Natural killer cell (primary cell): ENCODE results near the gene PCCA. TPM values are rescaled to one million over a fixed set of nuclear protein-coding genes. Genes with fewer than 3 reads are reported as not detected.

ENCODE experiments used
- ATAC-seq, 3 donors: fragments of 150-1000 bp in 2 of 3; fragments of 200-7000 bp in 1 of 3; cut with Tn5 transposase; 1 replicate in 1 of 3; 2 replicates in 2 of 3; pipeline ENCODE4 v1.10.0; 2021; ENCODE audit warnings: mild to moderate bottlenecking in 2 of 3, moderate library complexity in 2 of 3
- DNase-seq, 2 donors: peaks; one replicate each; pipeline versions ENCODE4 v3.0.0 to v3.0.0-alpha.2; 2013 to 2021; ENCODE audit warnings: mixed read lengths in 1 of 2
- H3K27ac ChIP-seq: one replicate; pipeline ENCODE4 v1.5.1; 2013; ENCODE audit warnings: mild to moderate bottlenecking, low read length
- H3K27me3 ChIP-seq: one replicate; pipeline ENCODE4 v1.6.1; 2013; ENCODE audit warnings: low read length; ENCODE audit not compliant: control insufficient read depth, insufficient read depth
- H3K36me3 ChIP-seq: one replicate; pipeline ENCODE4 v1.6.1; 2013; ENCODE audit warnings: low read length; ENCODE audit not compliant: control insufficient read depth, insufficient read depth
- H3K4me1 ChIP-seq: one replicate; pipeline ENCODE4 v1.6.1; 2013; ENCODE audit warnings: low read length; ENCODE audit not compliant: control insufficient read depth, insufficient read depth
- H3K4me3 ChIP-seq: one replicate; pipeline ENCODE4 v1.5.1; 2013; ENCODE audit warnings: low read length
- H3K9me3 ChIP-seq: one replicate; pipeline ENCODE4 v1.6.1; 2013; ENCODE audit warnings: low read length; ENCODE audit not compliant: control insufficient read depth, insufficient read depth
- H3K27ac Mint-ChIP-seq, 2 donors: one replicate each; pipeline ENCODE4 v1.8.0; 2022; ENCODE audit warnings: mild to moderate bottlenecking in 2 of 2, mixed read lengths in 2 of 2, moderate library complexity in 1 of 2
- H3K27me3 Mint-ChIP-seq, 2 donors: one replicate each; pipeline ENCODE4 v1.8.0; 2022; ENCODE audit warnings: low read depth in 2 of 2, mixed read lengths in 2 of 2
- H3K36me3 Mint-ChIP-seq: one replicate; pipeline ENCODE4 v1.8.0; 2022; ENCODE audit warnings: mixed read lengths
- H3K4me1 Mint-ChIP-seq, 2 donors: one replicate each; pipeline ENCODE4 v1.8.0; 2022; ENCODE audit warnings: mixed read lengths in 2 of 2
- H3K4me3 Mint-ChIP-seq: one replicate; pipeline ENCODE4 v1.8.0; 2022; ENCODE audit warnings: mild to moderate bottlenecking, moderate library complexity, mixed read lengths
- H3K9me3 Mint-ChIP-seq, 2 donors: one replicate each; pipeline ENCODE4 v1.8.0; 2022; ENCODE audit warnings: mixed read lengths in 2 of 2
- CTCF ChIP-seq: fragments of 200-600 bp; IDR thresholded peaks from one replicate; pipeline ENCODE4 v1.8.0; 2022; ENCODE audit warnings: antibody characterized with exemption
- WGBS: methylation state at CpG from one replicate; pipeline ENCODE4 v1.1.7; 2013; ENCODE audit warnings: missing lambda C conversion rate; ENCODE audit not compliant: insufficient coverage; 5-methylcytosine and 5-hydroxymethylcytosine counted together
- intact Hi-C: fragments of 100-400 bp; cut with micrococcal nuclease; formaldehyde crosslinking; loops from one replicate; pipeline ENCODE4 v1.14.2; 2022
- total RNA-seq, 4 donors: library from RNA; stranded (reverse); fragments of 120-200 nt in 1 of 4; gene quantifications; one replicate each; pipeline versions ENCODE4 v1.2.3 to v1.2.4, GENCODE V29; 2013 to 2022

PCCA gene
- total RNA-seq, 3 donors from 2014 or later (not counting 1 experiment from before 2014, with no cell fraction given): 25.5 to 28.5 (median 28.2) TPM

GRCh38 chr13:100131863-100132574 is 43.1 kb downstream of the PCCA start:
- WGBS: 69% methylated on average over 3 of the region's 3 CpGs
- H3K27me3 ChIP-seq: no peaks in the 10 kb centered on the region
- H3K4me3 Mint-ChIP-seq: no peak overlapping the region
- no peak overlapping the region for H3K27ac ChIP-seq
- TF ChIP-seq CTCF: no peak
- peaks cover 16 to 21% of the 10 kb centered on the region in 2 donors for H3K4me1 Mint-ChIP-seq
- no peaks in the 10 kb centered on the region for H3K36me3 Mint-ChIP-seq
- DNase-seq (no peak), ATAC-seq (peak in 2 of 3 donors; percentile 31 to 36)
- H3K36me3 ChIP-seq: no peaks in the 10 kb centered on the region
- intact Hi-C loops: no loop called here
- no peak overlapping the region for H3K27ac Mint-ChIP-seq
- H3K27me3 Mint-ChIP-seq: no peaks in the 10 kb centered on the region
- H3K4me1 ChIP-seq: peaks cover 8% of the 10 kb centered on the region
- H3K4me3 ChIP-seq: no peak overlapping the region
- H3K9me3 Mint-ChIP-seq: no peaks in the 10 kb centered on the region
- H3K9me3 ChIP-seq: no peaks in the 10 kb centered on the region

- no peak for TF ChIP-seq CTCF
- no peak for ATAC-seq
- DNase-seq: no peak
- Mint-ChIP-seq H3K36me3 (no peaks in the 10 kb centered on the region), H3K27ac (no peak overlapping the region), H3K4me3 (no peak overlapping the region), H3K9me3 (no peaks in the 10 kb centered on the region), H3K27me3 (no peaks in the 10 kb centered on the region), H3K4me1 (peaks cover 24 to 27% of the 10 kb centered on the region in 2 donors)
- no CpG with 5 or more reads among the region's 1 CpG for WGBS
- intact Hi-C loops: no loop called here
- Histone ChIP-seq H3K27me3 (no peaks in the 10 kb centered on the region), H3K36me3 (peaks cover 2% of the 10 kb centered on the region), H3K4me3 (no peak overlapping the region), H3K27ac (no peak overlapping the region), H3K4me1 (peaks cover 4% of the 10 kb centered on the region), H3K9me3 (no peaks in the 10 kb centered on the region)
Observed at GRCh38 chr13:100138859-100139491, 50.1 kb downstream of the PCCA start.

- Histone ChIP-seq H3K4me3 (no peak overlapping the region), H3K27ac (no peak overlapping the region), H3K4me1 (peaks cover 4% of the 10 kb centered on the region), H3K9me3 (no peaks in the 10 kb centered on the region), H3K27me3 (no peaks in the 10 kb centered on the region), H3K36me3 (peaks cover 2% of the 10 kb centered on the region)
- no peak overlapping the region for H3K27ac Mint-ChIP-seq
- H3K9me3 Mint-ChIP-seq: no peaks in the 10 kb centered on the region
- peaks cover 24 to 27% of the 10 kb centered on the region in 2 donors for H3K4me1 Mint-ChIP-seq
- ATAC-seq (no peak), DNase-seq (no peak)
- no peaks in the 10 kb centered on the region for H3K36me3 Mint-ChIP-seq
- H3K27me3 Mint-ChIP-seq: no peaks in the 10 kb centered on the region
- TF ChIP-seq CTCF: no peak
- no CpG with 5 or more reads among the region's 1 CpG for WGBS
- intact Hi-C loops: no loop called here
- H3K4me3 Mint-ChIP-seq: no peak overlapping the region
Observed at GRCh38 chr13:100139817-100140216, 50.9 kb downstream of the PCCA start.
